OCI-LY1 (cell line): ENCODE data around the gene CBFA2T2.

Source experiments
- H2AFZ ChIP-seq: fragments of 200-600 bp; sonication (generic), shearing (Covaris generic); 2 replicates; pipeline ENCODE4 v1.6.0; 2014; ENCODE audit warnings: antibody characterized with exemption, mild to moderate bottlenecking, low read length
- H3F3A ChIP-seq: fragments of 200-600 bp; sonication (generic), shearing (Covaris generic); 2 replicates; pipeline ENCODE4 v1.6.0; 2014; ENCODE audit warnings: mild to moderate bottlenecking, antibody characterized with exemption, low read length, moderate library complexity; ENCODE audit not compliant: insufficient read depth
- H3K27ac ChIP-seq: fragments of 200-600 bp; sonication (generic); 2 replicates; pipeline ENCODE4 v1.5.1; 2014; ENCODE audit warnings: low read length, mixed run types, mild to moderate bottlenecking, low read depth; ENCODE audit not compliant: poor library complexity, severe bottlenecking
- H3K27me3 ChIP-seq: fragments of 200-600 bp; sonication (generic); 2 replicates; pipeline ENCODE4 v1.6.0; 2014; ENCODE audit warnings: antibody characterized with exemption, mild to moderate bottlenecking, low read length, moderate library complexity; ENCODE audit not compliant: insufficient read depth
- H3K36me3 ChIP-seq: fragments of 200-600 bp; sonication (generic); 2 replicates; pipeline ENCODE4 v1.6.1; 2014; ENCODE audit warnings: mild to moderate bottlenecking, antibody characterized with exemption, low read length, moderate library complexity, mixed read lengths; ENCODE audit not compliant: insufficient read depth
- H3K4me1 ChIP-seq: fragments of 200-600 bp; sonication (generic); 2 replicates; pipeline ENCODE4 v1.5.1; 2014; ENCODE audit warnings: mild to moderate bottlenecking, low read length, moderate library complexity; ENCODE audit not compliant: insufficient read depth, severe bottlenecking
- H3K4me2 ChIP-seq: fragments of 200-600 bp; sonication (generic), shearing (Covaris generic); 2 replicates; pipeline ENCODE4 v1.6.1; 2014; ENCODE audit warnings: low read length
- H3K4me3 ChIP-seq: fragments of 200-600 bp; sonication (generic); 2 replicates; pipeline ENCODE4 v1.5.1; 2014; ENCODE audit warnings: low read length, low read depth, mild to moderate bottlenecking, mixed read lengths; ENCODE audit not compliant: poor library complexity, severe bottlenecking
- H3K79me2 ChIP-seq: fragments of 200-600 bp; shearing (Covaris generic); 2 replicates; pipeline ENCODE4 v1.6.1; 2016; ENCODE audit warnings: mixed run types, low read length, mixed read lengths; ENCODE audit not compliant: insufficient read depth
- H3K9ac ChIP-seq: fragments of 200-600 bp; sonication (generic), shearing (Covaris generic); 2 replicates; pipeline ENCODE4 v1.6.1; 2014; ENCODE audit warnings: mild to moderate bottlenecking, low read length, mixed read lengths
- H3K9me2 ChIP-seq: fragments of 200-600 bp; sonication (generic), shearing (Covaris generic); 2 replicates; pipeline ENCODE4 v1.6.1; 2014; ENCODE audit warnings: low read depth, mild to moderate bottlenecking, low read length, mixed read lengths
- H3K9me3 ChIP-seq: fragments of 200-600 bp; shearing (Covaris generic); 2 replicates; pipeline ENCODE4 v1.6.1; 2014; ENCODE audit warnings: low read length, mixed read lengths
- H4K20me1 ChIP-seq: fragments of 200-600 bp; sonication (generic), shearing (Covaris generic); 2 replicates; pipeline ENCODE4 v1.6.0; 2016; ENCODE audit warnings: mild to moderate bottlenecking, low read length; ENCODE audit not compliant: insufficient read depth
- EZH2 ChIP-seq: fragments of 200-600 bp; sonication (generic), shearing (Covaris generic); IDR thresholded peaks from 2 replicates; pipeline ENCODE4 v1.8.0; 2017; ENCODE audit warnings: borderline replicate concordance, mixed run types, mild to moderate bottlenecking, antibody characterized with exemption, low read length, moderate library complexity, mixed read lengths
- TF ChIP-seq, protein P1 (sequence below): fragments of 200-600 bp; sonication (generic), shearing (Covaris generic); IDR thresholded peaks from 2 replicates; pipeline ENCODE4 v1.5.1; 2017; ENCODE audit warnings: mild to moderate bottlenecking, antibody characterized with exemption, low read length, moderate library complexity, mixed read lengths

The CBFA2T2 gene

DNA sequence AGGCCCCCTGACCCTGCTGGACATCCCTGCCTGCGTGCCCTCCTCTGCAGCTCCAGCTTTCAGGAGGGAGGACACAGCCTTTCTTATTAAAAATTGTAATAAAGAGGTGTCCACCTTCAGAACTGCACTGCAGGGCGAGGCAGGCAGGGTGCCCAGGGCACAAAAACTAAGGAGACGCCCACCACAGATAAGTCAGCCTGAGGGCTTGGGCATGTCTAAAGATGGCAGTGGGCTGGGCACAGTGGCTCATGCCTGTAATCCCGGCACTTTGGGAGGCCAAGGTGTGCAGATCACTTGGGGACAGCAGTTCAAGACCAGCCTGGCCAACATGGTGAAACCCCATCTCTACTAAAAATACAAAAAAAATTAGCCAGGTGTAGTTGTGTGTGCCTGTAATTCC lies 165.3 kb downstream of the CBFA2T2 start:
- Histone ChIP-seq H3K9me3 (no peaks in the 10 kb centered on the region), H3K36me3 (peaks cover 46% of the 10 kb centered on the region), H3K4me1 (peaks cover 28% of the 10 kb centered on the region), H3K4me3 (no peak overlapping the region), H4K20me1 (no peaks in the 10 kb centered on the region), H3K4me2 (no peak overlapping the region), H2AFZ (no peak overlapping the region), H3K27ac (no peak overlapping the region), H3K9ac (no peak overlapping the region), H3F3A (no peaks in the 10 kb centered on the region), H3K9me2 (no peaks in the 10 kb centered on the region), H3K79me2 (no peaks in the 10 kb centered on the region), H3K27me3 (no peaks in the 10 kb centered on the region)
- TF ChIP-seq, protein P1, sequence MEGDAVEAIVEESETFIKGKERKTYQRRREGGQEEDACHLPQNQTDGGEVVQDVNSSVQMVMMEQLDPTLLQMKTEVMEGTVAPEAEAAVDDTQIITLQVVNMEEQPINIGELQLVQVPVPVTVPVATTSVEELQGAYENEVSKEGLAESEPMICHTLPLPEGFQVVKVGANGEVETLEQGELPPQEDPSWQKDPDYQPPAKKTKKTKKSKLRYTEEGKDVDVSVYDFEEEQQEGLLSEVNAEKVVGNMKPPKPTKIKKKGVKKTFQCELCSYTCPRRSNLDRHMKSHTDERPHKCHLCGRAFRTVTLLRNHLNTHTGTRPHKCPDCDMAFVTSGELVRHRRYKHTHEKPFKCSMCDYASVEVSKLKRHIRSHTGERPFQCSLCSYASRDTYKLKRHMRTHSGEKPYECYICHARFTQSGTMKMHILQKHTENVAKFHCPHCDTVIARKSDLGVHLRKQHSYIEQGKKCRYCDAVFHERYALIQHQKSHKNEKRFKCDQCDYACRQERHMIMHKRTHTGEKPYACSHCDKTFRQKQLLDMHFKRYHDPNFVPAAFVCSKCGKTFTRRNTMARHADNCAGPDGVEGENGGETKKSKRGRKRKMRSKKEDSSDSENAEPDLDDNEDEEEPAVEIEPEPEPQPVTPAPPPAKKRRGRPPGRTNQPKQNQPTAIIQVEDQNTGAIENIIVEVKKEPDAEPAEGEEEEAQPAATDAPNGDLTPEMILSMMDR, result no peak
- TF ChIP-seq EZH2, result no peak

DNA sequence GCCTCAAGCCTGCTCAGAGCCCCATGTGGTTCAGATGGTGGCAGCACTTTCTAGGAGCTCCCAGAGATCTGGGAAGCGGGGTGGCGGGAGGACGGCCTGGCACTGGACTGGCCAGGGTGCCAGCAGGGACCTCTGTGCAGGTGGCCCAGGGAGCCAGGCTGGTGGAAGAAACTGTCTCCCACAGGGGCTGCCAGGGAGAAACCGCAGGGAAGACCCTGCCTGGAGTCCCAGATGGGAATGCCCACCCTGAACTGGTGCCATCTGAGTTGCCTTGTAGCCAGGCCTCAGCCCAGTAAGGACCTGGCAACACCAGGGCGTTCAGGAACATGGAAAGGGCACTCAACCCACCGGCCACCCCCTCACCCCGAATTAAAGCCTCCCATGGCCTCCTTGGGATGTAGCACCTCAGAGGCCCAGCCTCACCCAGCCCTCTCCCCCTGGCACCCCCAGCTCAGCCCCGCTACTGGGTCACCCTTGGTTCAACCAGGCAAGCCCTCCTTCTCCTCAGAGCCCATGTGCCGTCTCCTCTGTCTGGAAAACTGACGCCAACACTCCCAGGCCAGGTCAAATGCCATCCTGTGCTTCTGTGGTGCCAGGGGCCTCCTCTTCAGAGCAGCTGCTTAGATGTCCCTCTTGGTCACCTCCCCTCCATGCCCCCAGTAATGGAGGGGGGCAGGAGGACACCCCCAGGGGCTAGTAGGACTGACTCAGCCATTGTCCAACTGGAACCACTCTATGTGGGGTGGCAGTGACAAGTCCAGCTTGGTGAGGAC lies 166.3 kb downstream of the CBFA2T2 start:
- TF ChIP-seq EZH2, result no peak
- TF ChIP-seq, protein P1, result no peak
- Histone ChIP-seq H3K27me3 (no peaks in the 10 kb centered on the region), H3K79me2 (no peaks in the 10 kb centered on the region), H3K9me3 (no peaks in the 10 kb centered on the region), H3K36me3 (peaks cover 57% of the 10 kb centered on the region), H3F3A (no peaks in the 10 kb centered on the region), H3K4me1 (peaks cover 33% of the 10 kb centered on the region), H4K20me1 (no peaks in the 10 kb centered on the region), H3K4me3 (no peak overlapping the region), H3K27ac (no peak overlapping the region), H2AFZ (no peak overlapping the region), H3K4me2 (no peak overlapping the region), H3K9me2 (no peaks in the 10 kb centered on the region), H3K9ac (no peak overlapping the region)

DNA sequence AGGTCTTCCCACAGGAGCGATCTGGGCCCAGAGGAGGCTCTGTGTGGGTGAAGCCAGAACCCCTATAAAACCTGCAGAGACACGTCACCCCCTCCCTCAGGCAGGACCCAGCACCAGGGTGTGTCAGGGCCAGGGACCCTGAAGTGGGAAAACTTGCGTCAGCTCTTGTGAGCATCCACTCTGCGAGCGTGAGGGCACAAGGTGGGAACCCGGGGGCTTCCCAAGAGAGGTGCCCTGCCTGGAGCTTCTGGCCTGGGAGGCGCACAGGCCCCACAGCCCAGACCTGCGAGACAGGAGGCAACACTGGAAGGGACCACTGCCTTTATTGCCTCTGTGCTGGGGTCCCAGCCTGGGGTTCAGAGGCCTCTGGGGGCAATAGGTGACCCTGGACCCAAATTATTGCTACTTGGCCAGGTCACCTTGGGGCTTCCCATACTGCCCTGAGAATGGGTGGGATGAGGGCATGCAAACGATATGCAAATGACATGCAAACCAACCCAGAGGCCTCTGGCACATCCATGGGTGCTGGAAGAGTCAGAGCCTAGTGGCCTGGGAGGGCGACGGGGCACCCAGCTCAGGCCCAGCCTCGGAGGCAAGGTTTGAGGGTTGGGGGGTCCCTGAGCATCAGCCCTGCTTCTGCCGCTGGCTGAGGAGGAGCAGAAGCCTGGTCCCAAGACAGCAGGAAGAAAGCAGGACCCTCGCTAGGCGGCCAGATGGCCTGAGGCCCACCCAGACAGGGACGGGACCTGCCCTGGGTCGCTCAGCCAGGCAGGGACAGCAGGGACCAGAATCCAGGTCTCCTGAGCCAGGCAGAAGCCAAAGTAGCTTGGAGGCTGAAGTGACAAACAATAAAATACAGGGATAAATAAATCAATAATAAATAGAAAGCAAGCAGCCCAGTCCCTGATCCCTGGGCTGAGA lies 167.1 kb downstream of the CBFA2T2 start:
- Histone ChIP-seq H3K9me2 (no peaks in the 10 kb centered on the region), H3K79me2 (no peaks in the 10 kb centered on the region), H4K20me1 (no peaks in the 10 kb centered on the region), H3F3A (no peaks in the 10 kb centered on the region), H3K4me1 (peaks cover 33% of the 10 kb centered on the region), H3K9ac (no peak overlapping the region), H3K4me2 (no peak overlapping the region), H3K4me3 (no peak overlapping the region), H2AFZ (no peak overlapping the region), H3K27me3 (no peaks in the 10 kb centered on the region), H3K27ac (no peak overlapping the region), H3K36me3 (peaks cover 62% of the 10 kb centered on the region), H3K9me3 (no peaks in the 10 kb centered on the region)
- TF ChIP-seq, protein P1, result no peak
- no peak for TF ChIP-seq EZH2
